Osteocyte (in vitro differentiated cells): Measurements from ENCODE around the gene SHKBP1. TPM values are rescaled to one million over a fixed set of nuclear protein-coding genes. Genes with fewer than 3 reads are reported as not detected.

ENCODE experiments used
- DNase-seq: peaks from one replicate; pipeline ENCODE4 v3.0.0; 2021; ENCODE audit warnings: mixed read lengths; ENCODE audit not compliant: unreplicated experiment; ENCODE audit errors: extremely low spot score
- H3K27ac Mint-ChIP-seq: one replicate; pipeline ENCODE4 v1.8.0; 2021; ENCODE audit warnings: mild to moderate bottlenecking, mixed read lengths; ENCODE audit not compliant: unreplicated experiment
- H3K27me3 Mint-ChIP-seq: one replicate; pipeline ENCODE4 v1.8.0; 2021; ENCODE audit warnings: mixed read lengths; ENCODE audit not compliant: unreplicated experiment
- H3K36me3 Mint-ChIP-seq: one replicate; pipeline ENCODE4 v1.8.0; 2021; ENCODE audit warnings: mixed read lengths; ENCODE audit not compliant: unreplicated experiment
- H3K4me1 Mint-ChIP-seq: one replicate; pipeline ENCODE4 v1.8.0; 2021; ENCODE audit warnings: mixed read lengths; ENCODE audit not compliant: unreplicated experiment
- H3K4me3 Mint-ChIP-seq: one replicate; pipeline ENCODE4 v1.8.0; 2021; ENCODE audit warnings: mild to moderate bottlenecking, moderate library complexity, mixed read lengths; ENCODE audit not compliant: unreplicated experiment
- H3K9me3 Mint-ChIP-seq: one replicate; pipeline ENCODE4 v1.8.0; 2021; ENCODE audit warnings: mixed read lengths; ENCODE audit not compliant: unreplicated experiment
- CTCF ChIP-seq: fragments of 200-600 bp; sonication (generic); IDR thresholded peaks from 2 replicates; pipeline ENCODE4 v1.5.0; 2021; ENCODE audit warnings: antibody characterized with exemption, mild to moderate bottlenecking, moderate library complexity
- total RNA-seq: library from RNA; stranded (reverse); gene quantifications from 2 replicates; pipeline ENCODE4 v1.2.1, GENCODE V29; 2021

The SHKBP1 gene
- total RNA-seq, 1 donor from 2014 or later = 53.8 TPM

GRCh38 chr19:40585982-40586422 lies 9.3 kb downstream of the SHKBP1 start:
- Mint-ChIP-seq H3K27ac (peak overlapping the region; percentile 36), H3K4me3 (no peak overlapping the region), H3K9me3 (no peaks in the 10 kb centered on the region), H3K4me1 (peaks cover 11% of the 10 kb centered on the region), H3K36me3 (peaks cover 29% of the 10 kb centered on the region), H3K27me3 (no peaks in the 10 kb centered on the region)
- no peak for TF ChIP-seq CTCF
- DNase-seq = no peak

GRCh38 chr19:40586611-40587010 lies 9.9 kb downstream of the SHKBP1 start:
- Mint-ChIP-seq H3K27ac (no peak overlapping the region), H3K9me3 (no peaks in the 10 kb centered on the region), H3K36me3 (peaks cover 29% of the 10 kb centered on the region), H3K27me3 (no peaks in the 10 kb centered on the region), H3K4me3 (no peak overlapping the region), H3K4me1 (peaks cover 11% of the 10 kb centered on the region)
- TF ChIP-seq CTCF = no peak
- no peak for DNase-seq

- TF ChIP-seq CTCF = no peak
- Mint-ChIP-seq H3K27ac (no peak overlapping the region), H3K4me1 (peaks cover 11% of the 10 kb centered on the region), H3K4me3 (no peak overlapping the region), H3K36me3 (peaks cover 25% of the 10 kb centered on the region), H3K27me3 (no peaks in the 10 kb centered on the region), H3K9me3 (no peaks in the 10 kb centered on the region)
- DNase-seq = no peak
Observed at GRCh38 chr19:40588110-40588854, 11.6 kb downstream of the SHKBP1 start.

- no peak for TF ChIP-seq CTCF
- no peak overlapping the region for H3K4me3 Mint-ChIP-seq
- H3K27me3 Mint-ChIP-seq = no peaks in the 10 kb centered on the region
- peaks cover 11% of the 10 kb centered on the region for H3K4me1 Mint-ChIP-seq
- H3K27ac Mint-ChIP-seq = no peak overlapping the region
- peaks cover 23% of the 10 kb centered on the region for H3K36me3 Mint-ChIP-seq
- no peak for DNase-seq
- no peaks in the 10 kb centered on the region for H3K9me3 Mint-ChIP-seq
Observed at GRCh38 chr19:40588926-40589569, 12.4 kb downstream of the SHKBP1 start.
